ENCODE data around the gene SSC5D.

DNA sequence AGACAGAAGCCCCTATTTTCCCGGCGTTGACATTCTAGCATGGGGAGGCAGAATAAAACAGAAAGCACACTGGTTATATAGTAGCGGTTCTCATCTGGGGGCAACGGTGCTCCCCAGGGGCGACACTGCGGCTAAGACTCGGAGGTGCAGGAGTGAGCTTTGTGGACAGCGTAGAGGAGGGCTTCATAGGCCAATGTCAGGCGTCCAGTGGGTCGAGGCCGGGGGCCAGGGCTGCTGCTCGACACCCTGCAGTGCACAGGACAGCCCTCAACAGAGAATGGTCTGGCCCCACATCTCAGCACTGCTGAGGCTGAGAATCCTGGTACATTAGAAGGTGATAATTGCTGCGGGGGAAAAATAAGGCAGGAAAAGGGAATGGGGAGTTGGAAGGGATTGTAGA lies 10.3 kb upstream of the SSC5D start:
- TF ChIP-seq TAF1 (IDR thresholded peaks at IDR 0.05; ENCODE audit: low read depth, low read length) (no peak), POLR2AphosphoS5 (IDR thresholded peaks at IDR 0.05; ENCODE audit: low read depth, low read length) (no peak), POLR2A (IDR thresholded peaks at IDR 0.05; ENCODE audit: low read depth, low read length) (no peak)

All from GM12891 (cell line).